IMR-90 (cell line): ENCODE data around the gene TMEM247. TPM values are rescaled to one million over a fixed set of nuclear protein-coding genes. Genes with fewer than 3 reads are reported as not detected.

Experiments
- ATAC-seq: fragments of 200-7000 bp; cut with Tn5 transposase; 2 replicates; pipeline ENCODE4 v1.9.1; 2020; ENCODE audit warnings: low read depth, mild to moderate bottlenecking, moderate library complexity
- BruUV-seq: library from RNA; stranded (reverse); fragments of 400-500 nt; replicated peaks from 2 replicates; lab custom pipeline; 2021; lab: Mats Ljungman, UMichigan
- CTCF ChIA-PET: fragments of 300-600 bp; formaldehyde crosslinking; extraction: SDS; loops from one replicate; lab custom pipeline; 2021; ENCODE audit warnings: antibody characterized with exemption; lab: Yijun Ruan, JAX
- POLR2A ChIA-PET: fragments of 300-600 bp; sonication (Branson Sonifier 250); formaldehyde crosslinking; loops from one replicate; lab custom pipeline; 2022; ENCODE audit warnings: antibody characterized with exemption; ENCODE audit not compliant: unreplicated experiment; lab: Charles Lee
- DNase-seq: peaks from one replicate; pipeline ENCODE4 v3.0.0; 2013
- H2AFZ ChIP-seq: replicated peaks from 2 replicates; pipeline ENCODE3; 2013; ENCODE audit warnings: low read length, mild to moderate bottlenecking; ENCODE audit not compliant: poor library complexity
- H2AK5ac ChIP-seq: 2 replicates; pipeline ENCODE4 v1.6.1; 2013; ENCODE audit warnings: low read depth, low read length, inconsistent platforms
- H2AK9ac ChIP-seq: replicated peaks from 2 replicates; pipeline ENCODE3; 2013; ENCODE audit warnings: mild to moderate bottlenecking, low read depth, low read length, moderate library complexity; ENCODE audit not compliant: poor library complexity
- H2BK120ac ChIP-seq: 2 replicates; pipeline ENCODE4 v1.6.1; 2013; ENCODE audit warnings: low read depth, low read length, inconsistent platforms
- H2BK15ac ChIP-seq: 3 replicates; pipeline ENCODE4 v1.6.1; 2013; ENCODE audit warnings: low read depth, low read length, inconsistent platforms
- H2BK20ac ChIP-seq: 2 replicates; pipeline ENCODE4 v1.6.1; 2013; ENCODE audit warnings: low read depth, mild to moderate bottlenecking, inconsistent platforms, low read length, moderate library complexity
- H2BK5ac ChIP-seq: 2 replicates; pipeline ENCODE4 v1.6.1; 2013; ENCODE audit warnings: mild to moderate bottlenecking, low read depth, low read length, inconsistent platforms; ENCODE audit not compliant: poor library complexity, severe bottlenecking
- H3K14ac ChIP-seq: replicated peaks from 2 replicates; pipeline ENCODE4 v1.6.1; 2013; ENCODE audit warnings: low read depth, low read length, inconsistent platforms
- H3K18ac ChIP-seq: 2 replicates; pipeline ENCODE4 v1.6.1; 2013; ENCODE audit warnings: low read depth, low read length, control low read depth
- H3K23ac ChIP-seq: 2 replicates; pipeline ENCODE4 v1.6.1; 2013; ENCODE audit warnings: low read depth, low read length, inconsistent platforms
- H3K27ac ChIP-seq: 2 replicates; pipeline ENCODE4 v1.5.1; 2013; ENCODE audit warnings: mild to moderate bottlenecking, control low read depth, low read length; ENCODE audit not compliant: insufficient read depth
- H3K27me3 ChIP-seq: 2 replicates; pipeline ENCODE4 v1.6.1; 2013; ENCODE audit warnings: low read length; ENCODE audit not compliant: control insufficient read depth, insufficient read depth
- H3K36me3 ChIP-seq: 2 replicates; pipeline ENCODE4 v1.6.1; 2013; ENCODE audit warnings: low read length, mixed read lengths; ENCODE audit not compliant: control insufficient read depth, insufficient read depth
- H3K4ac ChIP-seq: 2 replicates; pipeline ENCODE4 v1.6.1; 2013; ENCODE audit warnings: low read depth, low read length, inconsistent platforms
- H3K4me1 ChIP-seq: 2 replicates; pipeline ENCODE4 v1.6.1; 2013; ENCODE audit warnings: low read length, mixed read lengths; ENCODE audit not compliant: control insufficient read depth, insufficient read depth
- H3K4me2 ChIP-seq: 2 replicates; pipeline ENCODE4 v1.6.1; 2013; ENCODE audit warnings: low read depth, mild to moderate bottlenecking, control low read depth, low read length, moderate library complexity
- H3K4me3 ChIP-seq: 2 replicates; pipeline ENCODE4 v1.5.1; 2013; ENCODE audit warnings: low read depth, mild to moderate bottlenecking, control low read depth, low read length, moderate library complexity; ENCODE audit not compliant: insufficient read depth
- H3K56ac ChIP-seq: 2 replicates; pipeline ENCODE4 v1.6.1; 2013; ENCODE audit warnings: low read length, inconsistent platforms; ENCODE audit not compliant: insufficient read depth; ENCODE audit errors: extremely low read depth
- H3K79me1 ChIP-seq, 2 experiments: 2 replicates each; pipeline ENCODE4 v1.6.1; 2013; ENCODE audit warnings: low read length in 2 of 2, inconsistent platforms in 1 of 2, low read depth in 1 of 2
- H3K9ac ChIP-seq: 2 replicates; pipeline ENCODE4 v1.6.1; 2013; ENCODE audit warnings: low read depth, low read length, control low read depth
- H3K9me1 ChIP-seq: 2 replicates; pipeline ENCODE4 v1.6.1; 2013; ENCODE audit warnings: low read length, inconsistent platforms; ENCODE audit not compliant: insufficient read depth
- H3K9me3 ChIP-seq: 2 replicates; pipeline ENCODE4 v1.6.1; 2013; ENCODE audit warnings: low read length; ENCODE audit not compliant: control insufficient read depth, insufficient read depth
- H4K20me1 ChIP-seq: 2 replicates; pipeline ENCODE4 v1.6.1; 2013; ENCODE audit warnings: low read length, inconsistent platforms; ENCODE audit not compliant: insufficient read depth
- H4K5ac ChIP-seq: 2 replicates; pipeline ENCODE4 v1.6.1; 2013; ENCODE audit warnings: mild to moderate bottlenecking, low read depth, low read length, control low read depth
- H4K8ac ChIP-seq, 2 experiments: 2 replicates each; pipeline ENCODE4 v1.6.1; 2013; ENCODE audit warnings: low read depth in 2 of 2, low read length in 2 of 2, control low read depth in 1 of 2, inconsistent platforms in 1 of 2
- H4K91ac ChIP-seq: 2 replicates; pipeline ENCODE4 v1.6.1; 2013; ENCODE audit warnings: low read depth, low read length, inconsistent platforms; ENCODE audit not compliant: insufficient read depth
- BHLHE40 ChIP-seq: fragments of 150-350 bp; IDR thresholded peaks from 2 replicates; pipeline ENCODE4 v1.6.1; 2016; ENCODE audit warnings: mild to moderate bottlenecking, low read depth, low read length
- CEBPB ChIP-seq: IDR thresholded peaks from 2 replicates; pipeline ENCODE4 v1.6.1; 2012; ENCODE audit warnings: low read depth, low read length, improper control_type of control experiment
- WGBS, 2 experiments: methylation state at CpG; one replicate each; pipeline versions ENCODE4 v1.1.5 to v1.1.7; 2013; ENCODE audit warnings: missing lambda C conversion rate in 2 of 2; ENCODE audit not compliant: insufficient read length in 1 of 2; ENCODE audit errors: extremely low coverage in 2 of 2; 5-methylcytosine and 5-hydroxymethylcytosine counted together
- dilution Hi-C: fragments of 300-500 bp; cut with HindIII; formaldehyde crosslinking; loops from one replicate; pipeline ENCODE4 v1.14.3; 2018; ENCODE audit warnings: low sequenced_read_pairs; ENCODE audit not compliant: unreplicated experiment
- in situ Hi-C: fragments of 300-500 bp; cut with MboI; formaldehyde crosslinking; loops from 3 replicates; pipeline ENCODE4 v1.14.3; 2019; ENCODE audit warnings: low sequenced_read_pairs, inconsistent platforms, mixed read lengths
- intact Hi-C: fragments of 100-400 bp; cut with micrococcal nuclease; formaldehyde crosslinking; loops from 2 replicates; pipeline ENCODE4 v1.10.0; 2022
- polyA plus RNA-seq, 3 experiments: library from polyadenylated mRNA; depleted of rRNA; stranded (reverse); fragments of >200 nt; gene quantifications; 2 replicates each; pipeline ENCODE4 v1.2.3, GENCODE V29; 2012; ENCODE audit warnings: low replicate concordance in 1 of 3
- total RNA-seq: library from RNA; depleted of rRNA; stranded (reverse); fragments of >200 nt; gene quantifications from 2 replicates; pipeline ENCODE4 v1.2.3, GENCODE V29; 2012
- TF ChIP-seq, protein P1 (sequence below): fragments of 150-350 bp; IDR thresholded peaks from 2 replicates; pipeline ENCODE4 v1.6.1; 2017; ENCODE audit warnings: mild to moderate bottlenecking, antibody characterized with exemption, low read length, low read depth

The TMEM247 gene
- total and polyA plus RNA-seq, 2 of the 4 experiments (the other 2 are of a cell fraction), result not detected

DNA sequence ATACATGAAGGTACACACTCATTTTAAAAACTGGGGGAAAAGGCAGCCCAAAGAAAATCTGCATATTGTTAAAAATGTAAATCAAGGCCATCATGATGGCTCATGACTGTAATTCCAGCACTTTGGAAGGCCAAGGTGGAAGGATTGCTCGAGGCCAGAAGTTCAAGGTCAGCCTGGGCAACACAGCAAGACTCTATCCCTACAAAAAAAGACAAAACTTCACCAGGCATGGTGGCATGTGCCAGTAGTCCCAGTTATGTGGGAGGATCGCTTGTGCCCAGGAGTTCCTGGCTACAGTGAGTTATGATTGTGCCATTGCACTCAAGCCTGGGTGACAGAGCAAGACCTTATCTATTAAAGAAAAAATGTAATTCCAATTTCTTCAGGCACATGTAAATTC lies 34.6 kb upstream of the TMEM247 start:
- no peaks in the 10 kb centered on the region; the same call in 1 of the 2 replicates for H3K9me1 ChIP-seq
- H3K27ac ChIP-seq, result peak overlapping the region; percentile 73; the same call in 1 of the 2 replicates
- no peak overlapping the region; the same call in 1 of the 2 replicates for H4K91ac ChIP-seq
- H3K9ac ChIP-seq, result no peak overlapping the region
- peak overlapping the region; percentile 5; the same call in 1 of the 2 replicates for H3K23ac ChIP-seq
- peak overlapping the region in 1 of 2 experiments; percentile 82; a peak in 2 of 4 replicates for H4K8ac ChIP-seq
- TF ChIP-seq, protein P1, sequence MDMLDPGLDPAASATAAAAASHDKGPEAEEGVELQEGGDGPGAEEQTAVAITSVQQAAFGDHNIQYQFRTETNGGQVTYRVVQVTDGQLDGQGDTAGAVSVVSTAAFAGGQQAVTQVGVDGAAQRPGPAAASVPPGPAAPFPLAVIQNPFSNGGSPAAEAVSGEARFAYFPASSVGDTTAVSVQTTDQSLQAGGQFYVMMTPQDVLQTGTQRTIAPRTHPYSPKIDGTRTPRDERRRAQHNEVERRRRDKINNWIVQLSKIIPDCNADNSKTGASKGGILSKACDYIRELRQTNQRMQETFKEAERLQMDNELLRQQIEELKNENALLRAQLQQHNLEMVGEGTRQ, result no peak
- no peak for TF ChIP-seq CEBPB
- no peak for TF ChIP-seq BHLHE40
- dilution Hi-C loops, result no loop called here
- peak overlapping the region; percentile 84; the same call in 1 of the 3 replicates for H2BK15ac ChIP-seq
- peak overlapping the region; percentile 77 for H2BK120ac ChIP-seq
- ATAC-seq (no peak), DNase-seq (no peak)
- H2BK5ac ChIP-seq, result peak overlapping the region; percentile 50
- no peak overlapping the region for H2AFZ ChIP-seq
- WGBS, 2 experiments, result no CpG with 5 or more reads among the region's 2 CpGs
- 0 out of 2 replicates have a peak, but pooled peaks cover 3% of the 10 kb centered on the region for H3K9me3 ChIP-seq
- no peaks in the 10 kb centered on the region for H3K36me3 ChIP-seq
- BruUV-seq, result no TSS peak
- H3K4ac ChIP-seq, result peak overlapping the region; percentile 72
- H3K14ac ChIP-seq, result peak overlapping the region; percentile 86
- peak overlapping the region; percentile 83 for H4K5ac ChIP-seq
- no peak overlapping the region for H3K4me2 ChIP-seq
- intact Hi-C loops, result no loop called here
- POLR2A ChIA-PET, result no interaction called here
- H3K27me3 ChIP-seq, result no peaks in the 10 kb centered on the region
- no peak overlapping the region for H2AK9ac ChIP-seq
- peaks cover 12% of the 10 kb centered on the region for H3K4me1 ChIP-seq
- H3K56ac ChIP-seq, result no peak overlapping the region
- no peaks in the 10 kb centered on the region for H3K79me1 ChIP-seq
- H4K20me1 ChIP-seq, result no peaks in the 10 kb centered on the region
- H2AK5ac ChIP-seq, result peak overlapping the region; percentile 87
- peak overlapping the region; percentile 93 for H3K18ac ChIP-seq
- peak overlapping the region; percentile 57; the same call in 1 of the 2 replicates for H2BK20ac ChIP-seq
- H3K4me3 ChIP-seq, result no peak overlapping the region
- CTCF ChIA-PET, result no interaction called here
- in situ Hi-C loops, result no loop called here
